GM12878 (cell line): ENCODE data around the gene SLF2. TPM values are rescaled to one million over a fixed set of nuclear protein-coding genes. Genes with fewer than 3 reads are reported as not detected.
A peak's percentile ranks its signal among the peaks of the same experiment; 100 is the strongest.

Experiments used
- ATAC-seq: fragments of 200-7000 bp; cut with Tn5 transposase; 3 replicates; pipeline ENCODE4 v1.9.1; 2020; ENCODE audit warnings: mild to moderate bottlenecking, moderate library complexity
- BruUV-seq: library from RNA; stranded (reverse); fragments of 400-500 nt; replicated peaks from 2 replicates; lab custom pipeline; 2021; lab: Mats Ljungman, UMichigan
- CTCF ChIA-PET: fragments of 300-600 bp; sonication (Branson Sonifier 250); formaldehyde crosslinking; extraction: SDS; loops from one replicate; lab custom pipeline; 2021; ENCODE audit warnings: inconsistent platforms; lab: Yijun Ruan, JAX
- POLR2A ChIA-PET: fragments of 350-600 bp; formaldehyde crosslinking; extraction: SDS; loops from one replicate; lab custom pipeline; 2021; ENCODE audit warnings: inconsistent platforms; lab: Charles Lee
- RAD21 ChIA-PET: fragments of 300-600 bp; sonication (Branson Sonifier 250); formaldehyde crosslinking; loops from one replicate; lab custom pipeline; 2023; ENCODE audit warnings: antibody characterized with exemption; ENCODE audit not compliant: unreplicated experiment; lab: Charles Lee
- SMC1A ChIA-PET: fragments of 300-600 bp; sonication (Branson Sonifier 250); formaldehyde crosslinking; loops from one replicate; lab custom pipeline; 2023; ENCODE audit not compliant: unreplicated experiment, uncharacterized antibody; lab: Charles Lee
- DNase-seq: peaks from one replicate; pipeline ENCODE4 v3.0.0-alpha.2; 2011; ENCODE audit warnings: low read depth, low spot score
- FAIRE-seq: peaks from 3 replicates; lab custom pipeline; 2011; peaks lifted over from hg19 to GRCh38; lab: Jason Lieb, UNC
- H2AFZ ChIP-seq: 2 replicates; pipeline ENCODE4 v1.6.0; 2011; ENCODE audit warnings: low read depth, low read length, control low read depth; ENCODE audit not compliant: control insufficient read depth
- H3K27ac ChIP-seq: 2 replicates; pipeline ENCODE4 v1.5.1; 2011; ENCODE audit warnings: control low read depth; ENCODE audit not compliant: control insufficient read depth, insufficient read depth
- H3K27me3 ChIP-seq, 2 experiments: replicated peaks in 1 of 2; 2 replicates each; pipeline versions ENCODE4 v1.6.0 to v1.6.1; 2011; ENCODE audit warnings: low read length in 1 of 2; ENCODE audit not compliant: control insufficient read depth in 2 of 2, insufficient read depth in 2 of 2
- H3K36me3 ChIP-seq, 2 experiments: 2 replicates each; pipeline ENCODE4 v1.5.1; 2011; ENCODE audit warnings: low read length in 1 of 2; ENCODE audit not compliant: control insufficient read depth in 2 of 2, insufficient read depth in 2 of 2
- H3K4me1 ChIP-seq: 2 replicates; pipeline ENCODE4 v1.6.1; 2011; ENCODE audit warnings: mild to moderate bottlenecking, low read length, moderate library complexity, mixed read lengths; ENCODE audit not compliant: control insufficient read depth, insufficient read depth
- H3K4me2 ChIP-seq: 2 replicates; pipeline ENCODE4 v1.6.0; 2011; ENCODE audit warnings: control low read depth; ENCODE audit not compliant: control insufficient read depth, insufficient read depth
- H3K4me3 ChIP-seq: fragments of 200-600 bp; sonication (generic); 2 replicates; pipeline ENCODE4 v1.5.1; 2016
- H3K79me2 ChIP-seq: 2 replicates; pipeline ENCODE4 v1.6.0; 2011; ENCODE audit warnings: low read length; ENCODE audit not compliant: control insufficient read depth, insufficient read depth
- H3K9ac ChIP-seq: 2 replicates; pipeline ENCODE4 v1.8.0; 2011; ENCODE audit warnings: low read length, control low read depth, mixed read lengths; ENCODE audit not compliant: control insufficient read depth, insufficient read depth
- H3K9me3 ChIP-seq: replicated peaks from 3 replicates; pipeline ENCODE4 v1.5.1; 2011; ENCODE audit warnings: mild to moderate bottlenecking, low read length; ENCODE audit not compliant: control insufficient read depth, insufficient read depth
- H4K20me1 ChIP-seq: 2 replicates; pipeline ENCODE4 v1.6.0; 2011; ENCODE audit not compliant: control insufficient read depth, insufficient read depth
- BHLHE40 ChIP-seq, 2 experiments: fragments of 450-650 bp in 1 of 2; IDR thresholded peaks; 2 replicates each; pipeline ENCODE4 v1.6.1; 2011 to 2017; ENCODE audit warnings: low read depth in 2 of 2, borderline replicate concordance in 1 of 2, improper control_type of control experiment in 1 of 2, low read length in 1 of 2, mild to moderate bottlenecking in 1 of 2
- CHD4 ChIP-seq: fragments of 200-600 bp; sonication (generic); IDR thresholded peaks from 2 replicates; pipeline ENCODE4 v1.6.1; 2016; ENCODE audit warnings: mild to moderate bottlenecking
- CTCF ChIP-seq, 3 experiments: IDR thresholded peaks in 2 of 3; conservative IDR thresholded peaks in 1 of 3; 2 replicates each; pipeline ENCODE4 v1.5.1; 2011; ENCODE audit warnings: low read depth in 3 of 3, low read length in 3 of 3, mild to moderate bottlenecking in 3 of 3, control low read depth in 2 of 3, moderate library complexity in 2 of 3, inconsistent platforms in 1 of 3, mixed read lengths in 1 of 3; ENCODE audit not compliant: control insufficient read depth in 2 of 3, insufficient read depth in 1 of 3; ENCODE audit errors: extremely low read depth in 1 of 3
- ETV6 ChIP-seq, 2 experiments: fragments of 450-650 bp in 1 of 2; IDR thresholded peaks in 1 of 2; conservative IDR thresholded peaks in 1 of 2; 2 replicates each; pipeline ENCODE4 v1.6.1; 2014; ENCODE audit warnings: antibody characterized with exemption in 1 of 2, borderline replicate concordance in 1 of 2, low read depth in 1 of 2, mild to moderate bottlenecking in 1 of 2, moderate library complexity in 1 of 2
- GATAD2B ChIP-seq: fragments of 450-650 bp; conservative IDR thresholded peaks from 2 replicates; pipeline ENCODE4 v1.6.1; 2017; ENCODE audit warnings: low read depth, mild to moderate bottlenecking, moderate library complexity
- IKZF2 ChIP-seq, 2 experiments: fragments of 450-650 bp; IDR thresholded peaks; 2 replicates each; pipeline ENCODE4 v1.6.1; 2017; ENCODE audit warnings: mild to moderate bottlenecking in 2 of 2, moderate library complexity in 2 of 2
- MTA2 ChIP-seq: fragments of 450-650 bp; IDR thresholded peaks from 2 replicates; pipeline ENCODE4 v1.6.1; 2016; ENCODE audit warnings: low read depth, mild to moderate bottlenecking, moderate library complexity
- NR2F1 ChIP-seq: fragments of 450-650 bp; conservative IDR thresholded peaks from 2 replicates; pipeline ENCODE4 v1.6.1; 2017; ENCODE audit warnings: mild to moderate bottlenecking
- PKNOX1 ChIP-seq: fragments of 450-650 bp; IDR thresholded peaks from 2 replicates; pipeline ENCODE4 v1.6.1; 2016; ENCODE audit warnings: mild to moderate bottlenecking
- PRDM15 ChIP-seq: fragments of 450-650 bp; formaldehyde crosslinking; IDR thresholded peaks from 2 replicates; pipeline ENCODE4 v1.4.0; 2020; ENCODE audit warnings: mild to moderate bottlenecking, moderate library complexity
- RB1 ChIP-seq: fragments of 450-650 bp; formaldehyde crosslinking; IDR thresholded peaks from 2 replicates; pipeline ENCODE4 v1.6.1; 2017; ENCODE audit warnings: mild to moderate bottlenecking, borderline replicate concordance
- RELA ChIP-seq: fragments of 450-650 bp; IDR thresholded peaks from 2 replicates; pipeline ENCODE4 v1.8.0; 2014; ENCODE audit warnings: borderline replicate concordance; ENCODE audit not compliant: partially characterized antibody
- SIX5 ChIP-seq: IDR thresholded peaks from 2 replicates; pipeline ENCODE4 v1.6.1; 2011; ENCODE audit warnings: mild to moderate bottlenecking, low read depth, low read length, moderate library complexity; ENCODE audit not compliant: severe bottlenecking
- STAT3 ChIP-seq: IDR thresholded peaks from 2 replicates; pipeline ENCODE4 v1.6.1; 2011; ENCODE audit warnings: low read depth, low read length, improper control_type of control experiment
- ZNF274 ChIP-seq: IDR thresholded peaks from one replicate; pipeline ENCODE4 v1.8.0; 2011; ENCODE audit not compliant: insufficient read length, insufficient read depth
- WGBS: methylation state at CpG from one replicate; pipeline ENCODE4 v1.1.6; 2016; ENCODE audit warnings: low lambda C conversion rate; ENCODE audit not compliant: insufficient replicate concordance, insufficient coverage; ENCODE audit errors: missing lambda C conversion rate; 5-methylcytosine and 5-hydroxymethylcytosine counted together
- in situ Hi-C: fragments of 300-500 bp; cut with MboI; formaldehyde crosslinking; loops from 9 replicates; pipeline ENCODE4 v1.14.3; 2018; ENCODE audit warnings: mixed read lengths
- intact Hi-C: fragments of 100-400 bp; cut with micrococcal nuclease; formaldehyde crosslinking; loops from one replicate; pipeline ENCODE4 v1.14.2; 2022; ENCODE audit not compliant: unreplicated experiment
- polyA plus RNA-seq, 11 experiments: library from polyadenylated mRNA; depleted of rRNA in 4 of 11; unstranded in 6 of 11; stranded (reverse) in 5 of 11; fragments of >200 nt; fragmentation: Nextera tagmentation in 4 of 11; fragmentation: Illumina TruSeq in 1 of 11; extraction: Ambion mirVana in 4 of 11; extraction: Trizol in 1 of 11; gene quantifications; 1 replicate in 1 of 11; 2 replicates in 10 of 11; pipeline versions ENCODE4 v1.2.1 to v1.2.3, GENCODE V29; 2011 to 2016; ENCODE audit warnings: inconsistent platforms in 2 of 11, missing spikeins in 2 of 11, low read depth in 1 of 11
- total RNA-seq, 4 experiments: library from RNA; depleted of rRNA in 3 of 4; stranded (reverse); fragments of >200 nt in 3 of 4; fragmentation: Illumina TruSeq in 1 of 4; extraction: Trizol in 1 of 4; gene quantifications; 2 replicates each; pipeline versions ENCODE4 v1.2.1 to v1.2.3, GENCODE V29; 2013 to 2021

The SLF2 gene
- total and polyA plus RNA-seq, 10 of the 15 experiments (the other 5 are each of a cell fraction or from before 2014, with no cell fraction given) = 3.0 to 25.2 (median 17.9) TPM

GRCh38 chr10:100911472-100911871 lies 1.3 kb upstream of the SLF2 start:
- Histone ChIP-seq H3K27me3 (no peaks in the 10 kb centered on the region), H3K27ac (no peak overlapping the region), H3K4me3 (no peak overlapping the region), H3K36me3 (no peaks in the 10 kb centered on the region; a peak in 1 of 4 replicates), H4K20me1 (no peaks in the 10 kb centered on the region), H3K4me1 (no peaks in the 10 kb centered on the region), H3K4me2 (peak overlapping the region; percentile 99; the same call in 1 of the 2 replicates), H3K9me3 (no peaks in the 10 kb centered on the region), H2AFZ (peak overlapping the region; percentile 65), H3K79me2 (peaks cover 28% of the 10 kb centered on the region), H3K9ac (peak overlapping the region; percentile 86; the same call in 1 of the 2 replicates)
- ATAC-seq = no peak
- SMC1A ChIA-PET = interaction anchor here (0.6 to 3.7 kb wide), 7 partner anchors 11 to 573 kb away, joined by 3 to 19 read pairs (median 4); no protein-coding TSS in a partner anchor
- RAD21 ChIA-PET = interaction anchor here (0.9 to 1.0 kb wide), 3 partner anchors 16 to 935 kb away, joined by 3 to 6 read pairs (median 3); no protein-coding TSS in a partner anchor
- DNase-seq = no peak
- intact Hi-C loops = loop anchor here (5.0 kb wide), 1 partner anchor 86 kb away; the partner anchor contains the start of gene LZTS2
- BruUV-seq = no TSS peak
- in situ Hi-C loops = no loop called here
- WGBS = 73% methylated on average over 4 of the region's 4 CpGs
- CTCF ChIA-PET = interaction anchor here (0.9 to 2.9 kb wide), 5 partner anchors 9 to 86 kb away, joined by 3 to 11 read pairs (median 7); no protein-coding TSS in a partner anchor
- POLR2A ChIA-PET = interaction anchor here (1.0 to 1.2 kb wide), 2 partner anchors 87 to 375 kb away, joined by 3 read pairs; partner anchors contain the start of gene HIF1AN
- no peak for FAIRE-seq
- no peak for TF ChIP-seq NR2F1
- no peak for TF ChIP-seq ZNF274
- TF ChIP-seq MTA2 = no peak
- TF ChIP-seq ETV6 (conservative IDR thresholded peaks at IDR 0.05 in 1 of 2, IDR thresholded peaks at IDR 0.05 in 1 of 2; ENCODE audit: borderline replicate concordance in 1 of 2, low read depth in 1 of 2) = no peak
- TF ChIP-seq CTCF (IDR thresholded peaks at IDR 0.05 in 2 of 3, conservative IDR thresholded peaks at IDR 0.05 in 1 of 3; ENCODE audit: control insufficient read depth in 2 of 3, extremely low read depth in 1 of 3, insufficient read depth in 1 of 3, low read depth in 3 of 3, low read length in 3 of 3) = no peak
- no peak for TF ChIP-seq CHD4
- TF ChIP-seq STAT3 = no peak
- no peak for TF ChIP-seq PRDM15 (CRISPR knock-in tag)
- TF ChIP-seq RELA = no peak
- TF ChIP-seq GATAD2B = no peak
- TF ChIP-seq SIX5 = no peak
- TF ChIP-seq BHLHE40 (IDR thresholded peaks at IDR 0.05; ENCODE audit: borderline replicate concordance in 1 of 2, low read depth in 2 of 2, low read length in 1 of 2) = no peak
- no peak for TF ChIP-seq RB1
- TF ChIP-seq IKZF2 (IDR thresholded peaks at IDR 0.05) = no peak
- TF ChIP-seq PKNOX1 = no peak
